GM12878 (cell line): Measurements from ENCODE around the gene IRAK3. TPM values are rescaled to one million over a fixed set of nuclear protein-coding genes. Genes with fewer than 3 reads are reported as not detected.
A peak's percentile ranks its signal among the peaks of the same experiment; 100 is the strongest.

Experiments used
- ATAC-seq: fragments of 200-7000 bp; cut with Tn5 transposase; 3 replicates; pipeline ENCODE4 v1.9.1; 2020; ENCODE audit warnings: mild to moderate bottlenecking, moderate library complexity
- BruUV-seq: library from RNA; stranded (reverse); fragments of 400-500 nt; replicated peaks from 2 replicates; lab custom pipeline; 2021; lab: Mats Ljungman, UMichigan
- CTCF ChIA-PET: fragments of 300-600 bp; sonication (Branson Sonifier 250); formaldehyde crosslinking; extraction: SDS; loops from one replicate; lab custom pipeline; 2021; ENCODE audit warnings: inconsistent platforms; lab: Yijun Ruan, JAX
- POLR2A ChIA-PET: fragments of 350-600 bp; formaldehyde crosslinking; extraction: SDS; loops from one replicate; lab custom pipeline; 2021; ENCODE audit warnings: inconsistent platforms; lab: Charles Lee
- RAD21 ChIA-PET: fragments of 300-600 bp; sonication (Branson Sonifier 250); formaldehyde crosslinking; loops from one replicate; lab custom pipeline; 2023; ENCODE audit warnings: antibody characterized with exemption; ENCODE audit not compliant: unreplicated experiment; lab: Charles Lee
- SMC1A ChIA-PET: fragments of 300-600 bp; sonication (Branson Sonifier 250); formaldehyde crosslinking; loops from one replicate; lab custom pipeline; 2023; ENCODE audit not compliant: unreplicated experiment, uncharacterized antibody; lab: Charles Lee
- DNase-seq: peaks from one replicate; pipeline ENCODE4 v3.0.0-alpha.2; 2011; ENCODE audit warnings: low read depth, low spot score
- FAIRE-seq: peaks from 3 replicates; lab custom pipeline; 2011; peaks lifted over from hg19 to GRCh38; lab: Jason Lieb, UNC
- H2AFZ ChIP-seq: 2 replicates; pipeline ENCODE4 v1.6.0; 2011; ENCODE audit warnings: low read depth, low read length, control low read depth; ENCODE audit not compliant: control insufficient read depth
- H3K27ac ChIP-seq: 2 replicates; pipeline ENCODE4 v1.5.1; 2011; ENCODE audit warnings: control low read depth; ENCODE audit not compliant: control insufficient read depth, insufficient read depth
- H3K27me3 ChIP-seq, 2 experiments: replicated peaks in 1 of 2; 2 replicates each; pipeline versions ENCODE4 v1.6.0 to v1.6.1; 2011; ENCODE audit warnings: low read length in 1 of 2; ENCODE audit not compliant: control insufficient read depth in 2 of 2, insufficient read depth in 2 of 2
- H3K36me3 ChIP-seq, 2 experiments: 2 replicates each; pipeline ENCODE4 v1.5.1; 2011; ENCODE audit warnings: low read length in 1 of 2; ENCODE audit not compliant: control insufficient read depth in 2 of 2, insufficient read depth in 2 of 2
- H3K4me1 ChIP-seq: 2 replicates; pipeline ENCODE4 v1.6.1; 2011; ENCODE audit warnings: mild to moderate bottlenecking, low read length, moderate library complexity, mixed read lengths; ENCODE audit not compliant: control insufficient read depth, insufficient read depth
- H3K4me2 ChIP-seq: 2 replicates; pipeline ENCODE4 v1.6.0; 2011; ENCODE audit warnings: control low read depth; ENCODE audit not compliant: control insufficient read depth, insufficient read depth
- H3K4me3 ChIP-seq: fragments of 200-600 bp; sonication (generic); 2 replicates; pipeline ENCODE4 v1.5.1; 2016
- H3K79me2 ChIP-seq: 2 replicates; pipeline ENCODE4 v1.6.0; 2011; ENCODE audit warnings: low read length; ENCODE audit not compliant: control insufficient read depth, insufficient read depth
- H3K9ac ChIP-seq: 2 replicates; pipeline ENCODE4 v1.8.0; 2011; ENCODE audit warnings: low read length, control low read depth, mixed read lengths; ENCODE audit not compliant: control insufficient read depth, insufficient read depth
- H3K9me3 ChIP-seq: replicated peaks from 3 replicates; pipeline ENCODE4 v1.5.1; 2011; ENCODE audit warnings: mild to moderate bottlenecking, low read length; ENCODE audit not compliant: control insufficient read depth, insufficient read depth
- H4K20me1 ChIP-seq: 2 replicates; pipeline ENCODE4 v1.6.0; 2011; ENCODE audit not compliant: control insufficient read depth, insufficient read depth
- ATF7 ChIP-seq: fragments of 450-650 bp; IDR thresholded peaks from 2 replicates; pipeline ENCODE4 v1.6.1; 2016; ENCODE audit warnings: low read depth, mild to moderate bottlenecking
- CBX5 ChIP-seq: sonication (generic); IDR thresholded peaks from 2 replicates; pipeline ENCODE4 v1.6.1; 2016; ENCODE audit warnings: low read depth, moderate library complexity, mild to moderate bottlenecking, inconsistent platforms
- CREB1 ChIP-seq: IDR thresholded peaks from 2 replicates; pipeline ENCODE4 v1.6.1; 2012; ENCODE audit warnings: low read depth, mild to moderate bottlenecking, inconsistent platforms
- CREM ChIP-seq: IDR thresholded peaks from 2 replicates; pipeline ENCODE4 v1.6.1; 2014; ENCODE audit warnings: antibody characterized with exemption, low read depth
- FOXM1 ChIP-seq: IDR thresholded peaks from 2 replicates; pipeline ENCODE4 v1.6.1; 2012; ENCODE audit warnings: low read depth, mild to moderate bottlenecking, inconsistent platforms, low read length, moderate library complexity
- HDAC6 ChIP-seq: fragments of 200-600 bp; sonication (generic); IDR thresholded peaks from one replicate; pipeline ENCODE4 v1.8.0; 2017; ENCODE audit warnings: antibody characterized with exemption; ENCODE audit not compliant: unreplicated experiment
- NFYA ChIP-seq: IDR thresholded peaks from 2 replicates; pipeline ENCODE4 v1.6.1; 2011; ENCODE audit warnings: low read depth, mild to moderate bottlenecking, low read length, improper control_type of control experiment, borderline replicate concordance
- POLR2AphosphoS2 ChIP-seq: IDR thresholded peaks from 2 replicates; pipeline ENCODE4 v1.6.1; 2011; ENCODE audit warnings: low read depth, mild to moderate bottlenecking, low read length, improper control_type of control experiment, moderate library complexity
- SIN3A ChIP-seq: IDR thresholded peaks from 2 replicates; pipeline ENCODE4 v1.6.1; 2012; ENCODE audit warnings: low read depth, low read length, improper control_type of control experiment
- SRF ChIP-seq, 2 experiments: IDR thresholded peaks; 2 replicates each; pipeline ENCODE4 v1.6.1; 2011; ENCODE audit warnings: low read depth in 2 of 2, low read length in 2 of 2, mild to moderate bottlenecking in 1 of 2, moderate library complexity in 1 of 2
- WGBS: methylation state at CpG from one replicate; pipeline ENCODE4 v1.1.6; 2016; ENCODE audit warnings: low lambda C conversion rate; ENCODE audit not compliant: insufficient replicate concordance, insufficient coverage; ENCODE audit errors: missing lambda C conversion rate; 5-methylcytosine and 5-hydroxymethylcytosine counted together
- in situ Hi-C: fragments of 300-500 bp; cut with MboI; formaldehyde crosslinking; loops from 9 replicates; pipeline ENCODE4 v1.14.3; 2018; ENCODE audit warnings: mixed read lengths
- intact Hi-C: fragments of 100-400 bp; cut with micrococcal nuclease; formaldehyde crosslinking; loops from one replicate; pipeline ENCODE4 v1.14.2; 2022; ENCODE audit not compliant: unreplicated experiment
- polyA plus RNA-seq, 11 experiments: library from polyadenylated mRNA; depleted of rRNA in 4 of 11; unstranded in 6 of 11; stranded (reverse) in 5 of 11; fragments of >200 nt; fragmentation: Nextera tagmentation in 4 of 11; fragmentation: Illumina TruSeq in 1 of 11; extraction: Ambion mirVana in 4 of 11; extraction: Trizol in 1 of 11; gene quantifications; 1 replicate in 1 of 11; 2 replicates in 10 of 11; pipeline versions ENCODE4 v1.2.1 to v1.2.3, GENCODE V29; 2011 to 2016; ENCODE audit warnings: inconsistent platforms in 2 of 11, missing spikeins in 2 of 11, low read depth in 1 of 11
- total RNA-seq, 4 experiments: library from RNA; depleted of rRNA in 3 of 4; stranded (reverse); fragments of >200 nt in 3 of 4; fragmentation: Illumina TruSeq in 1 of 4; extraction: Trizol in 1 of 4; gene quantifications; 2 replicates each; pipeline versions ENCODE4 v1.2.1 to v1.2.3, GENCODE V29; 2013 to 2021
- TF ChIP-seq, protein P1 (sequence below): IDR thresholded peaks from 2 replicates; pipeline ENCODE4 v1.6.1; 2011; ENCODE audit warnings: low read depth, low read length, improper control_type of control experiment, borderline replicate concordance
- TF ChIP-seq, protein P2 (sequence below): IDR thresholded peaks from 2 replicates; pipeline ENCODE4 v1.6.1; 2012; ENCODE audit warnings: mild to moderate bottlenecking, low read depth, low read length
- TF ChIP-seq, protein P3 (sequence below): fragments of 150-350 bp; IDR thresholded peaks from 2 replicates; pipeline ENCODE4 v1.6.1; 2016; ENCODE audit warnings: low read depth, low read length

The IRAK3 gene
- total and polyA plus RNA-seq, 10 of the 15 experiments (the other 5 are each of a cell fraction or from before 2014, with no cell fraction given), result 1.4 to 14.1 (median 5.4) TPM

DNA sequence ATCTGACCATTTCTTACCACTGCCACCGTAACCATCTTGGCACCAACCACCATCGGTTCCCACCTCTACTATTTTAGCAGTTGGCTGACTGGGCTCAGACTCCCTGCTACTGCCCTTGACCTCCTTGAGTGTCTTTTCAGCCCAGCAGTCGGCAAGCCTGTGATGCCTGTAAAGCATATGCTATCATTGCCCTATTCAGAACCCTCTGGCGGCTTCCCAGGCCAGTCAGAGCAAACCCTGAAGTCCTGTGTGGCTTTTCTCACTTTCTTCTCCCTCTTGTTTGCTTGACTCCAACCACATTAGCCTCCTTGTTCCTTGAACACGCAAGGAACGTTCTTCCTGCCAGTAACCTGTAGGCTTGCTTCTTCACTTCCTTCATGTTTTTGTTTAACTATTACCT, 6.2 kb downstream of the IRAK3 start (continued):
- no peak for TF ChIP-seq HDAC6

DNA sequence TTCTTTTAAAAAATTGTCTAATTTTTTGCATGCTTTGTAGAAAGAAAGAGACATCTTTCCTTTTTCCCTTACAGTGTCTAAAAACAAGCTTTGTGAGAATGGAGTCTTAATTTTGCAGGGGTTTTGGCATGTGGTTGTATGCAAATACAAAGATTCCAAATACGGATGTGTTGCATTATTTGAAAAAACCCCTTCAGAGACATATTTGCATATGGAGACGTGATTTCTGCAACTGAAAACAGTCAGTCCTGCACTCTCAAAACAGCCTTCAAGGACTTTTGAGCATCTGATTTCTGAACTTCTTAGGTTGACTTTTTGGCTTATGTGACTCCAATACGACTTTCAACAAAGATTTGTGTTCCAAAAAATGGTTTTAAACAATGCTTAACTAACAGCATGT, 7.8 kb downstream of the IRAK3 start:
- FAIRE-seq, result no peak
- peaks cover 21% of the 10 kb centered on the region for H3K4me1 ChIP-seq
- ATAC-seq, result peak; percentile 88
- no peak overlapping the region for H2AFZ ChIP-seq
- H3K9ac ChIP-seq, result no peak overlapping the region
- ChIA-PET CTCF (interaction anchor here (0.8 to 3.3 kb wide), 6 partner anchors 11 to 67 kb away, joined by 3 to 20 read pairs (median 3); partner anchors contain the start of gene TMBIM4), SMC1A (interaction anchor here (0.6 to 3.4 kb wide), 10 partner anchors 11 to 492 kb away, joined by 3 to 20 read pairs (median 6); partner anchors contain the start of gene HELB), POLR2A (interaction anchor here (1.2 to 2.5 kb wide), 3 partner anchors 8 to 66 kb away, joined by 3 to 10 read pairs (median 4); partner anchors contain the start of genes IRAK3, LLPH and TMBIM4), RAD21 (interaction anchor here (0.8 to 2.8 kb wide), 5 partner anchors 18 to 141 kb away, joined by 3 to 20 read pairs (median 4); partner anchors contain the start of genes HELB and TMBIM4)
- peak overlapping the region; percentile 2; the same call in 1 of the 2 replicates for H3K4me2 ChIP-seq
- H3K4me3 ChIP-seq, result no peak overlapping the region
- in situ Hi-C loops (no loop called here), intact Hi-C loops (loop anchor here (5.0 kb wide), 1 partner anchor 35 kb away; no protein-coding TSS in a partner anchor)
- peaks cover 11% of the 10 kb centered on the region for H3K9me3 ChIP-seq
- no TSS peak for BruUV-seq
- no peaks in the 10 kb centered on the region for H4K20me1 ChIP-seq
- DNase-seq, result peak; percentile 54
- no peaks in the 10 kb centered on the region for H3K27me3 ChIP-seq
- 2% methylated on average over 3 of the region's 3 CpGs for WGBS
- H3K36me3 ChIP-seq, result no peaks in the 10 kb centered on the region; a peak in 2 of 4 replicates
- peaks cover 2% of the 10 kb centered on the region; the same call in 1 of the 2 replicates for H3K79me2 ChIP-seq
- no peak overlapping the region; the same call in 1 of the 2 replicates for H3K27ac ChIP-seq
- TF ChIP-seq, protein P1, sequence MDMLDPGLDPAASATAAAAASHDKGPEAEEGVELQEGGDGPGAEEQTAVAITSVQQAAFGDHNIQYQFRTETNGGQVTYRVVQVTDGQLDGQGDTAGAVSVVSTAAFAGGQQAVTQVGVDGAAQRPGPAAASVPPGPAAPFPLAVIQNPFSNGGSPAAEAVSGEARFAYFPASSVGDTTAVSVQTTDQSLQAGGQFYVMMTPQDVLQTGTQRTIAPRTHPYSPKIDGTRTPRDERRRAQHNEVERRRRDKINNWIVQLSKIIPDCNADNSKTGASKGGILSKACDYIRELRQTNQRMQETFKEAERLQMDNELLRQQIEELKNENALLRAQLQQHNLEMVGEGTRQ, result no peak
- TF ChIP-seq, protein P2, sequence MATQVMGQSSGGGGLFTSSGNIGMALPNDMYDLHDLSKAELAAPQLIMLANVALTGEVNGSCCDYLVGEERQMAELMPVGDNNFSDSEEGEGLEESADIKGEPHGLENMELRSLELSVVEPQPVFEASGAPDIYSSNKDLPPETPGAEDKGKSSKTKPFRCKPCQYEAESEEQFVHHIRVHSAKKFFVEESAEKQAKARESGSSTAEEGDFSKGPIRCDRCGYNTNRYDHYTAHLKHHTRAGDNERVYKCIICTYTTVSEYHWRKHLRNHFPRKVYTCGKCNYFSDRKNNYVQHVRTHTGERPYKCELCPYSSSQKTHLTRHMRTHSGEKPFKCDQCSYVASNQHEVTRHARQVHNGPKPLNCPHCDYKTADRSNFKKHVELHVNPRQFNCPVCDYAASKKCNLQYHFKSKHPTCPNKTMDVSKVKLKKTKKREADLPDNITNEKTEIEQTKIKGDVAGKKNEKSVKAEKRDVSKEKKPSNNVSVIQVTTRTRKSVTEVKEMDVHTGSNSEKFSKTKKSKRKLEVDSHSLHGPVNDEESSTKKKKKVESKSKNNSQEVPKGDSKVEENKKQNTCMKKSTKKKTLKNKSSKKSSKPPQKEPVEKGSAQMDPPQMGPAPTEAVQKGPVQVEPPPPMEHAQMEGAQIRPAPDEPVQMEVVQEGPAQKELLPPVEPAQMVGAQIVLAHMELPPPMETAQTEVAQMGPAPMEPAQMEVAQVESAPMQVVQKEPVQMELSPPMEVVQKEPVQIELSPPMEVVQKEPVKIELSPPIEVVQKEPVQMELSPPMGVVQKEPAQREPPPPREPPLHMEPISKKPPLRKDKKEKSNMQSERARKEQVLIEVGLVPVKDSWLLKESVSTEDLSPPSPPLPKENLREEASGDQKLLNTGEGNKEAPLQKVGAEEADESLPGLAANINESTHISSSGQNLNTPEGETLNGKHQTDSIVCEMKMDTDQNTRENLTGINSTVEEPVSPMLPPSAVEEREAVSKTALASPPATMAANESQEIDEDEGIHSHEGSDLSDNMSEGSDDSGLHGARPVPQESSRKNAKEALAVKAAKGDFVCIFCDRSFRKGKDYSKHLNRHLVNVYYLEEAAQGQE, result no peak
- TF ChIP-seq ATF7 (0 out of 2 replicates have a peak, but pooled peaks have one; percentile 16), CREB1 (0 out of 2 replicates have a peak, but pooled peaks have one; percentile 31), CREM (no peak), SRF (IDR thresholded peaks at IDR 0.05; ENCODE audit: low read depth in 2 of 2, low read length in 2 of 2) (0 out of 4 replicates have a peak, but pooled peaks of 1 of the 2 experiments have one; percentile 53), POLR2AphosphoS2 (no peak), CBX5 (peak; percentile 78; the same call in 1 of the 2 replicates), NFYA (no peak), FOXM1 (0 out of 2 replicates have a peak, but pooled peaks have one; percentile 17), SIN3A (no peak)
- TF ChIP-seq, protein P3, sequence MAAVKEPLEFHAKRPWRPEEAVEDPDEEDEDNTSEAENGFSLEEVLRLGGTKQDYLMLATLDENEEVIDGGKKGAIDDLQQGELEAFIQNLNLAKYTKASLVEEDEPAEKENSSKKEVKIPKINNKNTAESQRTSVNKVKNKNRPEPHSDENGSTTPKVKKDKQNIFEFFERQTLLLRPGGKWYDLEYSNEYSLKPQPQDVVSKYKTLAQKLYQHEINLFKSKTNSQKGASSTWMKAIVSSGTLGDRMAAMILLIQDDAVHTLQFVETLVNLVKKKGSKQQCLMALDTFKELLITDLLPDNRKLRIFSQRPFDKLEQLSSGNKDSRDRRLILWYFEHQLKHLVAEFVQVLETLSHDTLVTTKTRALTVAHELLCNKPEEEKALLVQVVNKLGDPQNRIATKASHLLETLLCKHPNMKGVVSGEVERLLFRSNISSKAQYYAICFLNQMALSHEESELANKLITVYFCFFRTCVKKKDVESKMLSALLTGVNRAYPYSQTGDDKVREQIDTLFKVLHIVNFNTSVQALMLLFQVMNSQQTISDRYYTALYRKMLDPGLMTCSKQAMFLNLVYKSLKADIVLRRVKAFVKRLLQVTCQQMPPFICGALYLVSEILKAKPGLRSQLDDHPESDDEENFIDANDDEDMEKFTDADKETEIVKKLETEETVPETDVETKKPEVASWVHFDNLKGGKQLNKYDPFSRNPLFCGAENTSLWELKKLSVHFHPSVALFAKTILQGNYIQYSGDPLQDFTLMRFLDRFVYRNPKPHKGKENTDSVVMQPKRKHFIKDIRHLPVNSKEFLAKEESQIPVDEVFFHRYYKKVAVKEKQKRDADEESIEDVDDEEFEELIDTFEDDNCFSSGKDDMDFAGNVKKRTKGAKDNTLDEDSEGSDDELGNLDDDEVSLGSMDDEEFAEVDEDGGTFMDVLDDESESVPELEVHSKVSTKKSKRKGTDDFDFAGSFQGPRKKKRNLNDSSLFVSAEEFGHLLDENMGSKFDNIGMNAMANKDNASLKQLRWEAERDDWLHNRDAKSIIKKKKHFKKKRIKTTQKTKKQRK, result no peak
